GM12874 (cell line): Measurements from ENCODE around the gene CYP27B1.

ENCODE experiments used
- TF ChIP-seq, protein P1 (sequence below): IDR thresholded peaks from 2 replicates; pipeline ENCODE4 v1.5.1; 2011; ENCODE audit warnings: low read depth, mild to moderate bottlenecking, control low read depth, low read length, moderate library complexity; ENCODE audit not compliant: insufficient read depth

Gene CYP27B1

DNA sequence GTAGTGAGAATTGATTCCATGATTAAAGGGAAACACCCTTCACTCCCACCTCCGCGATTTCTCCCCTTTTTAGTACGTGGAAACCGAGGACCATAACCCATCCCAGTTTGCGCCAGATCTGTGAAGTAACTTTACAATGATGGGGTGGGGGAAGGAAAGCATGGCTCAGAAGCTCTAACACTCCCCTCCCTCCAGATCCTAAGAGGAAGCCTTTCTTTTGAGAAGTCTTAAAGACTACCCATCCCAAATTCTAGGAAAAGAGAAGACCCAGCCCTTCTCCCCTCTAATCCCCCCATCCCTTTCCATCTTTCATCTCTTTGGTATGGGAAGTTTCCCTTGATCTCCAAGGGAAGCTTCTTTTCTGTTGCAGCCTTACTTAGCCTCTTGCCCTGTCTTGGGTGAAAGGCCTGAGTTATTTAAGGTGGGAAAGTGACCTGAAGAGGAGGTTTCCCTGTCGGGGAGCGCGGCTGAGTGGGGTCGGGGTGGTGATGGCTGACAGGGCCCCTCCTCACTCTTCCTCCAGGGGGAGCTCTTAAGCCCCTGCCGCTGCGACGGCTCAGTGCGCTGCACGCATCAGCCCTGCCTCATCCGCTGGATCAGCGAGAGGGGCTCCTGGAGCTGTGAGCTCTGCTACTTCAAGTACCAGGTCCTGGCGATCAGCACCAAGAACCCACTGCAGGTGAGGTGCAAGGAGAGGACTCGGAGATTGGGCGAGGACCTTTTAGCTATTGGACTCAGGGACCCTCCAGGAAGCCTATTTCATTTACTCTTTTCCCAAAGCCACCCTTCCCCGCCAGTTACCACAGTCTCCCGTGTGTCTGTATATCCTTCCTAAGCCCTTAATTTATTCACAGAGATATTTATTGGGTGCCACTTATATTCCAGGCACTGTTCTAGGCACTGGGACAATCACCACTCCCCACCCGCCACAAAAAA is 10.2 kb downstream of the CYP27B1 start:
- TF ChIP-seq, protein P1, sequence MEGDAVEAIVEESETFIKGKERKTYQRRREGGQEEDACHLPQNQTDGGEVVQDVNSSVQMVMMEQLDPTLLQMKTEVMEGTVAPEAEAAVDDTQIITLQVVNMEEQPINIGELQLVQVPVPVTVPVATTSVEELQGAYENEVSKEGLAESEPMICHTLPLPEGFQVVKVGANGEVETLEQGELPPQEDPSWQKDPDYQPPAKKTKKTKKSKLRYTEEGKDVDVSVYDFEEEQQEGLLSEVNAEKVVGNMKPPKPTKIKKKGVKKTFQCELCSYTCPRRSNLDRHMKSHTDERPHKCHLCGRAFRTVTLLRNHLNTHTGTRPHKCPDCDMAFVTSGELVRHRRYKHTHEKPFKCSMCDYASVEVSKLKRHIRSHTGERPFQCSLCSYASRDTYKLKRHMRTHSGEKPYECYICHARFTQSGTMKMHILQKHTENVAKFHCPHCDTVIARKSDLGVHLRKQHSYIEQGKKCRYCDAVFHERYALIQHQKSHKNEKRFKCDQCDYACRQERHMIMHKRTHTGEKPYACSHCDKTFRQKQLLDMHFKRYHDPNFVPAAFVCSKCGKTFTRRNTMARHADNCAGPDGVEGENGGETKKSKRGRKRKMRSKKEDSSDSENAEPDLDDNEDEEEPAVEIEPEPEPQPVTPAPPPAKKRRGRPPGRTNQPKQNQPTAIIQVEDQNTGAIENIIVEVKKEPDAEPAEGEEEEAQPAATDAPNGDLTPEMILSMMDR = peak; percentile 97

DNA sequence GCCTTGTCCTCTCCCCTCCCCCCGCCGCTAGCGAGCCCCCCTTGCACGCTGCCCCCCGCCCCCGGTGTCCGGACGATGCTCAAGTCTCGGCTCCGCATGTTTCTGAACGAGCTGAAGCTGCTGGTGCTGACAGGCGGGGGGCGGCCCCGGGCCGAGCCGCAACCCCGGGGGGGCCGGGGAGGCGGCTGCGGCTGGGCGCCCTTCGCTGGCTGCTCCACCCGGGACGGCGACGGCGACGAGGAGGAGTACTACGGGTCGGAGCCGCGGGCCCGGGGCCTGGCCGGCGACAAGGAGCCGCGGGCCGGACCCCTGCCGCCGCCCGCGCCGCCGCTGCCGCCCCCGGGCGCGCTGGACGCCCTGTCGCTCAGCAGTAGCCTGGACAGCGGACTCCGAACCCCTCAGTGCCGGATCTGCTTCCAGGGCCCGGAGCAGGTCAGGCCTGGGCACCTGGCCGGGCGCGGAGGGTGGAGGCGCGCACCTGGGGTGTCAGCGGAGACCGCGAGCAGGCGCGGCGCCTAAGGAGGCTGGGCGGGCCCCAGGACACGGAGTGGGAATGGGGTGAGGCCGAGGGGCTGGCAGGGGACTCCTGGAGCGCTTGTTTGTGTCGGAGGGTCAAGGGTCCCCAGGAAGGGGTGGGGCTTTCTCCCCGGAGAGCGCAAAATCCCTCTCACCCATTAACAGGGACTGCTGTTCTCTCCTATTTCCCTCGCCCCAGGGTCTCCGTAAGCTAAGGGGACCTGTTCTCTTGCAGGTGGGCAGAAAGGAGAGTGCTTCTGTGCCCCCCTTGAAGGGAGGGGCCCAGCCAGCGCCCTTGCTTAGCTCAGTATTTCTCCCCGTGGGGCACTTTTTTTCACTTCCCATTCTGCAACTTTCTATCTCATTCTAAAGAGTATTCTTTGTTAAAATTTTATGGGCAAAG is 11.2 kb downstream of the CYP27B1 start:
- TF ChIP-seq, protein P1 = no peak

DNA sequence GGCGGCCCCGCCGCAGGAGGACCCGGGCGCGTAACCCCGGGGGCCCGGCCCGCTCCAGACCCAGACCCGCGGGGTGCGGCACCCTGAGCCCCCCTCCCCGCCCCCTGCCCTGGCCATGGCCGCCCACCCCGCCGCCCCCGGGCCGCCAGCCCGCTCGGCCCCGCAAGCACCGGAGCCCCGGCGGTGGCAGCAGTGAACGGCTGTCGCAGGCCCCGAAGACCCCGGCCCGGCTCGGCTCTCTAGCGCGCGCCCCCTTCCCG is 11.8 kb downstream of the CYP27B1 start:
- TF ChIP-seq, protein P1 = no peak

DNA sequence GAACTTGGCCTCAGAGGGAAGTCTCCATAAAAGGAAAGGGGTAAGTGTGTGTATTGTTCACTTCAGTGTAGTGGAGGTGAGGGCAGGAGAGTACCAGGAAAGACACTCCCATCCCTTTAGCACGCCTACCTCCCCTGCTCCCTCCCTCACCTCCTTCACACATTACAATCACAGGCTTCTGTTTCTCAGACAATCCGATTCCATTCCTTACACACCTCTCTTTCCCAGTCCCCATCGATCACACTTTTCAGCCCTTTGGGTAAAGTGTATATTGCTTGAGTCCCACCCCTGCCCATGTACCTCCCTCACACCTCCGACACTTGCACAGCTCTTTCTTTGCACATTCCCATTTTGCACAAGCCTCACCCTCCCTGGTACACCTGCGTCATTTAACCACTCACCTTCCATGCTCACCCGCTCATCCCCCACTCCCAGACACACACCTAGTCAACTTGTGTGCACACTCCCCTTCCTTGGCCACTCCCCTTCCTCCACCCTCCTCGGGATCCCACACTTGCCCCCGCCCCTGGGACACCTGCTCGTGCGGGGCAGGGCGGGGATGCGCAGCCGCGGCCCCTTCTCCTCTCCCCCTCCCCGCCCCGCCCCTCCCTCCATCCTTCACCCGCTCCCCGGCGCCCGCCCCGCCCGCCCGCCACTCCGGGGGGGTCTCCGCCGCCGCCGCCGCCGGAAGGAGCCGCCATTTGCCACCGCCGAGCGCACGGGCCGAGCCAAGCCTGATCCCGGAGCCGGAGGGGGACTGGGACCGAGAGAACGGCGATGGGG is 12.3 kb downstream of the CYP27B1 start, which contains the start of gene MARCHF9:
Gene MARCHF9, plus strand, starts transcription at position 693 of the 783 bp plus-strand sequence. CDS start 426 bp downstream, outside the sequence.
- TF ChIP-seq, protein P1 = no peak

DNA sequence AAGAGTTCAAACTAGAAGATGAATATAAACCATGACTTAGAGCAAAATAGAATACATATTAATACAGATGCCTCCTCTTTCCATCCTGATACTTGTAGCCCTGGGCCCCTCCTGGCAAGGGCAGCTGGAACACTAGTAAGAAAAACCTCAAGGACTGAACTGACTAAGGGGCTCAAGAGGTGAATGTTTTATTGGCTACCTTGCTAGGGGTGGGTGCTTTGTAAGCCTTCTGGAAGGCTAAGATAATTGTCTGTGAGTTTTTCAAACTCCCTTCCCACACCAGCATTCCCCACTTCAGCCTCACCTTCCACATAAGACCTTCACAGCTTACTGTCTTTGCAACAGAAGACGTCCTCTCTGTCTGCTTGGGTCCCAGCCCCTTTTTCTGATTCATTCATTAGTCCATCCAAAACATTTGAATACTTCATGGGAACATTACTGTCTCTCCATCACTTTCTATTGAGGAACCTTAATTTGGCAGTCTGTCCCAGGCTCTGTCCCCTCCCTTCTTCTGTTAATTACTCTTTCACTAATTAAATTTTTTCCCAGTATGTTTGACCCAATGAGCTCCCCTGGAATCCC is 13.0 kb downstream of the CYP27B1 start:
- TF ChIP-seq, protein P1 = no peak

DNA sequence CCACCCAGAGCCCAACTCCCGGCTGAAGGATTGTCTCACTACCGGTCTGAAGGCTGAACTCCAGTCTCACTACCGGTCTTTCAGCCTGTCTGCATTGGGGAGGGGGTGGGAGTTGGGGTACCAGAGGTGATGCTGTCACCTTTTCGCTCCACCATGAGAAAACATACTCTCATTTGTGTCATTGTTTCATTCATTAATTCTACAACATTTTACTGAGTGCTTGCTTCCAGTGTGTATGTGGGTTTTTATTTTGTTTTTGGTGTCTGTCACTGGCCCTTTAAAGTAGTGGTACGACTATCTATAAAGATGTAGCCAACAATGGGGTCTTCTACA is 14.2 kb downstream of the CYP27B1 start:
- TF ChIP-seq, protein P1 = no peak
